Measurements from ENCODE around the gene TAF6L. TPM values are rescaled to one million over a fixed set of nuclear protein-coding genes. Genes with fewer than 3 reads are reported as not detected.

The TAF6L gene
- total and polyA plus RNA-seq, 9 donors: 5.4 to 33.6 (median 26.3) TPM

- intact Hi-C loops (cut with DNase I): loop anchor here in 2 of 4 donors (2.0 to 5.0 kb wide), 2 partner anchors 45 to 46 kb away; partner anchors contain the start of gene TMEM179B (in 2 of the 2)
- peak within 1 kb of the TSS; percentile 96 for H3K4me3 ChIP-seq
These were observed 61.4 kb downstream of the TAF6L start, which contains the start of gene TEX54 for GRCh38 chr11:62832336-62833234. Gene TEX54 (minus strand): TSS chr11:62832841.

GRCh38 chr11:62835336-62835735, 64.1 kb downstream of the TAF6L start:
- H3K4me1 ChIP-seq (ENCODE audit: insufficient read depth): peaks cover 3% of the 10 kb centered on the region
- 77 to 87% (median 82%) methylated on average over 8 of the region's 8 CpGs for WGBS, 3 donors

More at GRCh38 chr11:62832336-62833234, 61.4 kb downstream of the TAF6L start, which contains the start of gene TEX54:
- H3K36me3 ChIP-seq: no peaks in the 10 kb centered on the region
- peak; percentile 36 to 67 (median 58) for DNase-seq
- no peaks in the 10 kb centered on the region for H3K9me3 ChIP-seq
- H3K27ac ChIP-seq: peak within 1 kb of the TSS; percentile 90 to 96
- 6 to 8% (median 6%) methylated on average over 40 of the region's 40 CpGs for WGBS, 3 donors
- TF ChIP-seq CTCF (IDR thresholded peaks at IDR 0.05) (no peak), POLR2A (IDR thresholded peaks at IDR 0.05) (no peak), EP300 (IDR thresholded peaks at IDR 0.05) (no peak)
- H3K4me1 ChIP-seq (ENCODE audit: insufficient read depth): peaks cover 9% of the 10 kb centered on the region
- no peaks in the 10 kb centered on the region for H3K27me3 ChIP-seq

More at GRCh38 chr11:62835336-62835735, 64.1 kb downstream of the TAF6L start:
- intact Hi-C loops (cut with DNase I): no loop called here
- no peak for DNase-seq
- Histone ChIP-seq H3K27ac (no peak overlapping the region), H3K4me3 (no peak overlapping the region), H3K9me3 (no peaks in the 10 kb centered on the region), H3K36me3 (no peaks in the 10 kb centered on the region), H3K27me3 (no peaks in the 10 kb centered on the region)
- TF ChIP-seq EP300 (IDR thresholded peaks at IDR 0.05): no peak

Small RNA genes within 50 kb of the gene (microRNA-seq; reads per million reads assigned to microRNA genes)
- gene MIR6514 (0.38 to 0.63 (median 0.54) reads per million in 3 donors), gene MIR6748 (0 reads per million in 3 donors)

Small RNA genes within 50 kb of the gene (small RNA-seq; reads per million reads assigned to genes)
- gene MIR6514 (0.35 reads per million), gene RNU6-118P (not detected)

Other genes starting within 250 kb of the TAF6L start
Only the 30 nearest of the 31 such genes appear.
- gene AHNAK, start 224.6 kb upstream of the TAF6L start, total RNA-seq: 100 to 1,000 TPM; 353 to 699 (median 607) TPM
- gene AHNAK, start 224.6 kb upstream of the TAF6L start, polyA plus RNA-seq: 100 to 1,000 TPM; 114 to 376 TPM
- gene EEF1G, start 197.5 kb upstream of the TAF6L start, total RNA-seq: 1,000 to 10,000 TPM; 2,147 to 3,018 (median 2,446) TPM
- gene EEF1G, start 197.5 kb upstream of the TAF6L start, polyA plus RNA-seq: 1,000 to 10,000 TPM; 2,476 to 3,023 TPM
- gene TUT1, start 179.9 kb upstream of the TAF6L start, total RNA-seq: 10 to 100 TPM in 5 of 7 donors, 1 to 10 TPM in 2; 6.9 to 27.3 (median 21.1) TPM
- 10 to 100 TPM in 1 of 2 donors, 1 to 10 TPM in 1; 5.9 to 18.3 TPM for gene TUT1, start 179.9 kb upstream of the TAF6L start, polyA plus RNA-seq
- gene MTA2, start 169.5 kb upstream of the TAF6L start, total RNA-seq: 100 to 1,000 TPM in 3 of 7 donors, 10 to 100 TPM in 4; 41.5 to 130 (median 89.8) TPM
- 10 to 100 TPM; 54.2 to 90.4 TPM for gene MTA2, start 169.5 kb upstream of the TAF6L start, polyA plus RNA-seq
- 100 to 1,000 TPM in 3 of 7 donors, 10 to 100 TPM in 4; 38.1 to 138 (median 96.0) TPM for gene EML3, start 158.6 kb upstream of the TAF6L start, total RNA-seq
- gene EML3, start 158.6 kb upstream of the TAF6L start, polyA plus RNA-seq: 10 to 100 TPM; 29.9 to 59.1 TPM
- 10 to 100 TPM in 4 of 7 donors, 1 to 10 TPM in 3; 9.2 to 22.4 (median 10.8) TPM for gene ROM1, start 158.1 kb upstream of the TAF6L start, total RNA-seq
- gene ROM1, start 158.1 kb upstream of the TAF6L start, polyA plus RNA-seq: 10 to 100 TPM; 10.4 to 15.9 TPM
- 10 to 100 TPM; 16.6 to 56.6 (median 33.9) TPM for gene B3GAT3, start 149.4 kb upstream of the TAF6L start, total RNA-seq
- gene B3GAT3, start 149.4 kb upstream of the TAF6L start, polyA plus RNA-seq: 10 to 100 TPM in 1 of 2 donors, 1 to 10 TPM in 1; 1.3 to 29.2 TPM
- 100 to 1,000 TPM in 5 of 7 donors, 10 to 100 TPM in 2; 91.4 to 278 (median 228) TPM for gene GANAB, start 124.8 kb upstream of the TAF6L start, total RNA-seq
- gene GANAB, start 124.8 kb upstream of the TAF6L start, polyA plus RNA-seq: 100 to 1,000 TPM; 157 to 280 TPM
- gene INTS5, start 118.1 kb upstream of the TAF6L start, total RNA-seq: 10 to 100 TPM; 16.0 to 26.4 (median 21.8) TPM
- 10 to 100 TPM in 1 of 2 donors, 1 to 10 TPM in 1; 4.6 to 12.3 TPM for gene INTS5, start 118.1 kb upstream of the TAF6L start, polyA plus RNA-seq
- 10 to 100 TPM; 24.2 to 62.3 (median 35.1) TPM for gene C11orf98, start 106.2 kb upstream of the TAF6L start, total RNA-seq
- 10 to 100 TPM; 50.8 to 55.5 TPM for gene C11orf98, start 106.2 kb upstream of the TAF6L start, polyA plus RNA-seq
- gene CSKMT, start 106.1 kb upstream of the TAF6L start, total RNA-seq: 10 to 100 TPM; 14.2 to 31.5 (median 21.7) TPM
- 10 to 100 TPM in 1 of 2 donors, 1 to 10 TPM in 1; 3.6 to 16.9 TPM for gene CSKMT, start 106.1 kb upstream of the TAF6L start, polyA plus RNA-seq
- 10 to 100 TPM in 2 of 7 donors, 1 to 10 TPM in 5; 7.1 to 13.7 (median 8.9) TPM for gene UQCC3, start 99.7 kb upstream of the TAF6L start, total RNA-seq
- gene UQCC3, start 99.7 kb upstream of the TAF6L start, polyA plus RNA-seq: 1 to 10 TPM; 1.6 to 9.6 TPM
- 1 to 10 TPM; 2.4 to 6.0 (median 4.6) TPM for gene LBHD1, start 99.1 kb upstream of the TAF6L start, total RNA-seq
- 1 to 10 TPM; 2.6 to 5.3 TPM for gene LBHD1, start 99.1 kb upstream of the TAF6L start, polyA plus RNA-seq
- 100 to 1,000 TPM; 106 to 239 (median 170) TPM for gene UBXN1, start 92.3 kb upstream of the TAF6L start, total RNA-seq
- 100 to 1,000 TPM in 1 of 2 donors, 10 to 100 TPM in 1; 97.6 to 284 TPM for gene UBXN1, start 92.3 kb upstream of the TAF6L start, polyA plus RNA-seq
- 10 to 100 TPM; 19.5 to 38.6 (median 25.5) TPM for gene LRRN4CL, start 81.9 kb upstream of the TAF6L start, total RNA-seq
- 10 to 100 TPM; 18.5 to 23.1 TPM for gene LRRN4CL, start 81.9 kb upstream of the TAF6L start, polyA plus RNA-seq
- 100 to 1,000 TPM in 1 of 7 donors, 10 to 100 TPM in 6; 31.4 to 122 (median 57.2) TPM for gene BSCL2, start 64.0 kb upstream of the TAF6L start, total RNA-seq
- gene BSCL2, start 64.0 kb upstream of the TAF6L start, polyA plus RNA-seq: 10 to 100 TPM; 49.2 to 57.8 TPM
- gene GNG3, start 63.7 kb upstream of the TAF6L start, total RNA-seq: under 1 TPM in 5 of 7 donors, not detected in 2; 0.27 to 0.73 (median 0.37) TPM
- gene GNG3, start 63.7 kb upstream of the TAF6L start, polyA plus RNA-seq: under 1 TPM; 0.18 to 0.30 TPM
- 10 to 100 TPM; 11.0 to 50.0 (median 41.2) TPM for gene HNRNPUL2, start 43.9 kb upstream of the TAF6L start, total RNA-seq
- 10 to 100 TPM; 38.0 to 81.2 TPM for gene HNRNPUL2, start 43.9 kb upstream of the TAF6L start, polyA plus RNA-seq
- gene TTC9C, start 42.9 kb upstream of the TAF6L start, total RNA-seq: 10 to 100 TPM; 19.4 to 42.9 (median 30.4) TPM
- gene TTC9C, start 42.9 kb upstream of the TAF6L start, polyA plus RNA-seq: 10 to 100 TPM; 30.5 to 53.6 TPM
- 10 to 100 TPM in 4 of 7 donors, 1 to 10 TPM in 3; 4.4 to 18.2 (median 11.8) TPM for gene ZBTB3, start 17.2 kb upstream of the TAF6L start, total RNA-seq
- 1 to 10 TPM; 3.5 to 4.5 TPM for gene ZBTB3, start 17.2 kb upstream of the TAF6L start, polyA plus RNA-seq
- 10 to 100 TPM; 42.1 to 77.0 (median 53.6) TPM for gene POLR2G, start 9.8 kb upstream of the TAF6L start, total RNA-seq
- 100 to 1,000 TPM; 100 to 108 TPM for gene POLR2G, start 9.8 kb upstream of the TAF6L start, polyA plus RNA-seq
- gene TMEM179B, start 16.0 kb downstream of the TAF6L start, total RNA-seq: 100 to 1,000 TPM in 1 of 7 donors, 10 to 100 TPM in 6; 32.7 to 101 (median 36.5) TPM
- gene TMEM179B, start 16.0 kb downstream of the TAF6L start, polyA plus RNA-seq: 10 to 100 TPM; 54.4 to 91.7 TPM
- gene TMEM223, start 20.6 kb downstream of the TAF6L start, total RNA-seq: 10 to 100 TPM; 12.0 to 26.9 (median 13.1) TPM
- gene TMEM223, start 20.6 kb downstream of the TAF6L start, polyA plus RNA-seq: 10 to 100 TPM; 13.7 to 15.5 TPM
- gene NXF1, start 34.0 kb downstream of the TAF6L start, total RNA-seq: 10 to 100 TPM; 48.8 to 96.8 (median 77.7) TPM
- gene NXF1, start 34.0 kb downstream of the TAF6L start, polyA plus RNA-seq: 100 to 1,000 TPM in 1 of 2 donors, 10 to 100 TPM in 1; 99.4 to 125 TPM
- 10 to 100 TPM; 33.2 to 60.7 (median 49.1) TPM for gene STX5, start 60.7 kb downstream of the TAF6L start, total RNA-seq
- gene STX5, start 60.7 kb downstream of the TAF6L start, polyA plus RNA-seq: 10 to 100 TPM; 39.6 to 50.1 TPM
- gene TEX54, start 61.4 kb downstream of the TAF6L start, total RNA-seq: not detected
- gene TEX54, start 61.4 kb downstream of the TAF6L start, polyA plus RNA-seq: not detected
- 10 to 100 TPM; 36.5 to 70.6 (median 61.1) TPM for gene WDR74, start 68.2 kb downstream of the TAF6L start, total RNA-seq
- 10 to 100 TPM; 25.1 to 39.4 TPM for gene WDR74, start 68.2 kb downstream of the TAF6L start, polyA plus RNA-seq
- 100 to 1,000 TPM in 3 of 7 donors, 10 to 100 TPM in 4; 69.0 to 430 (median 97.7) TPM for gene SLC3A2, start 109.5 kb downstream of the TAF6L start, total RNA-seq
- 100 to 1,000 TPM in 1 of 2 donors, 10 to 100 TPM in 1; 90.0 to 126 TPM for gene SLC3A2, start 109.5 kb downstream of the TAF6L start, polyA plus RNA-seq
- not detected for gene CHRM1, start 150.0 kb downstream of the TAF6L start, total RNA-seq
- gene CHRM1, start 150.0 kb downstream of the TAF6L start, polyA plus RNA-seq: not detected
- not detected for gene SLC22A6, start 213.6 kb downstream of the TAF6L start, total RNA-seq
- gene SLC22A6, start 213.6 kb downstream of the TAF6L start, polyA plus RNA-seq: not detected

All from ovary (tissue), 9 donors.